IMR-90 (cell line): ENCODE results near the gene KLK11.

Source experiments
- CEBPB ChIP-seq: IDR thresholded peaks from 2 replicates; pipeline ENCODE4 v1.6.1; 2012; ENCODE audit warnings: low read depth, low read length, improper control_type of control experiment
- POLR2A ChIP-seq: IDR thresholded peaks from 2 replicates; pipeline ENCODE4 v1.6.1; 2012; ENCODE audit warnings: mild to moderate bottlenecking, low read depth, low read length
- RAD21 ChIP-seq: IDR thresholded peaks from 2 replicates; pipeline ENCODE4 v1.6.1; 2012; ENCODE audit warnings: low read length, improper control_type of control experiment
- RCOR1 ChIP-seq: IDR thresholded peaks from 2 replicates; pipeline ENCODE4 v1.6.1; 2012; ENCODE audit warnings: mild to moderate bottlenecking, low read length, improper control_type of control experiment; ENCODE audit not compliant: insufficient replicate concordance
- SMC3 ChIP-seq: fragments of 150-350 bp; IDR thresholded peaks from 2 replicates; pipeline ENCODE4 v1.6.1; 2016; ENCODE audit warnings: low read depth, mild to moderate bottlenecking, antibody characterized with exemption, low read length, moderate library complexity
- TF ChIP-seq, protein P1 (sequence below): conservative IDR thresholded peaks from 2 replicates; pipeline ENCODE4 v1.5.1; 2012; ENCODE audit warnings: mild to moderate bottlenecking, low read depth, low read length, improper control_type of control experiment

- TF ChIP-seq RCOR1 (no peak), POLR2A (no peak), SMC3 (no peak), RAD21 (no peak), CEBPB (no peak)
- TF ChIP-seq, protein P1, sequence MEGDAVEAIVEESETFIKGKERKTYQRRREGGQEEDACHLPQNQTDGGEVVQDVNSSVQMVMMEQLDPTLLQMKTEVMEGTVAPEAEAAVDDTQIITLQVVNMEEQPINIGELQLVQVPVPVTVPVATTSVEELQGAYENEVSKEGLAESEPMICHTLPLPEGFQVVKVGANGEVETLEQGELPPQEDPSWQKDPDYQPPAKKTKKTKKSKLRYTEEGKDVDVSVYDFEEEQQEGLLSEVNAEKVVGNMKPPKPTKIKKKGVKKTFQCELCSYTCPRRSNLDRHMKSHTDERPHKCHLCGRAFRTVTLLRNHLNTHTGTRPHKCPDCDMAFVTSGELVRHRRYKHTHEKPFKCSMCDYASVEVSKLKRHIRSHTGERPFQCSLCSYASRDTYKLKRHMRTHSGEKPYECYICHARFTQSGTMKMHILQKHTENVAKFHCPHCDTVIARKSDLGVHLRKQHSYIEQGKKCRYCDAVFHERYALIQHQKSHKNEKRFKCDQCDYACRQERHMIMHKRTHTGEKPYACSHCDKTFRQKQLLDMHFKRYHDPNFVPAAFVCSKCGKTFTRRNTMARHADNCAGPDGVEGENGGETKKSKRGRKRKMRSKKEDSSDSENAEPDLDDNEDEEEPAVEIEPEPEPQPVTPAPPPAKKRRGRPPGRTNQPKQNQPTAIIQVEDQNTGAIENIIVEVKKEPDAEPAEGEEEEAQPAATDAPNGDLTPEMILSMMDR = no peak
Observed at GRCh38 chr19:51019544-51019925, 6.9 kb downstream of the KLK11 start, which contains the start of gene KLK10.
